HK-2 (cell line): Measurements from ENCODE around the gene MRPL52.
"Not testable (repeated sequence)": the region's sequence is repeated elsewhere in the genome, so short reads cannot be mapped to it uniquely, and the experiment has no call there.

ENCODE experiments used
- DNase-seq: peaks from one replicate; pipeline ENCODE4 v3.0.0-alpha.2; 2018; ENCODE audit not compliant: unreplicated experiment

The MRPL52 gene

DNA sequence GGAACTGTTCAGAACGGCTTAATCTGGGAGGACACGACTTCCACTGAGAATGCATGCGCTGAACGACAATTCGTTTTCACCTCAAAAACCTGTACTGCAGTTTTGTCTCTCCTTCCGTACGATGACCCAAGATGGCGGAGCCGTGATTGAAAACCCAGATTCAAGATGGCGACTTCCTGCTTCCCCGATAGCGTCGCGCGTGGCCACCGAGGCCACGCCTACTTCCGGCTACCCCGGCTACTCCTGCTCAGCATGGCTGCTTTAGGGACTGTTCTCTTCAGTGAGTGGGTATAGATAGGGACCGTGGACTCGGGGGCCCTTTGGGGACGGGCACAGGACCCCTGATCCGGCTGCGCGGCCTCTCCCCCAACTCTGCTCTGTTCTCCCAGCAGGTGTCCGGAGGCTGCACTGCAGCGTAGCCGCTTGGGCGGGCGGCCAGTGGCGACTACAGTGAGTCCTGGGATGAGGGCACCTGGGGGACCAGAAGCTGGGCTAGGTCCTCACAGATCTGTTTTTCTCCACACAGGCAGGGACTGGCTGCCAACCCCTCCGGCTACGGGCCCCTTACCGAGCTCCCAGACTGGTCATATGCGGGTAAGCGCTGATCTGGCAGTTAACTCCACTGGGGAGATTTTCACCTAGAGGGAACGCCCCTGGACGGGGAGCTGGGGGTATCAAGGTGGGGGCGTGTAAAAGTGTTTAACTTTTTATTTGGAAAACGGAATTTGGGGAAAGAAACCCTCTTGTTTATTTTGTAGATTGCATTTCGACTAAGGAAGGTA is at the start of gene MRPL52:
Gene MRPL52, plus strand, starts transcription at position 227 of the 782 bp plus-strand sequence. Its CDS starts 26 bp downstream, at position 253.
- DNase-seq: peak; percentile 84

DNA sequence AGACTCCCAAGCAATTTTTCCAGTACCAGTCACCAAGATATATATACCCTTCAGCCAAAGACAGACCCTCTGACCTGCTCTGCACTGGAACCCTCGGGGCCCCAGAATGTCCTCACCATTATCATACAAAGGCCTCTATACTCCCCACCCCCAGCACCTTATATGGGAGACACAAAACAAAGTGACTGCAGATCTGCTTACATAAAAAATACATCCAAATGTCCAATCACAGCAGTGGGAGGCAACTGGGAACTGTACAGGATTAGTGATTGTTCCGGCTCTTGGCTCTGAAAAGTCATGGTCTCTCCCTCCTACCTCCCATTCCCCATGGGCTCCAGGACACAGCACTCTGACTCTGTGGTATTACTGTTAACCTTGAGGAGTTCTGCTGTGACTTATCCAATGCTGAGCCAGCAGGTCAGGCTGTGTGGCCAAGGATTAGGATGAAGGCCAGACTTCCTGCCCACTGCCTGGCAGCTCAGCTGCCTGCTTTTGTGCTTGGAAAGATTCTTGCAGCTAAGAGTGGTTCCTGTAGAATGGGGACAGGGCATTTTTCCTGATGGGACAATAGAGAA is 49.5 kb upstream of the MRPL52 start:
- DNase-seq: no peak

GRCh38 chr14:22780941-22781300 is 48.8 kb upstream of the MRPL52 start:
- no peak for DNase-seq

- DNase-seq: no peak
Observed at GRCh38 chr14:22781301-22781991, 48.2 kb upstream of the MRPL52 start.

- no peak for DNase-seq
Observed at GRCh38 chr14:22786685-22787084, 43.0 kb upstream of the MRPL52 start.

DNA sequence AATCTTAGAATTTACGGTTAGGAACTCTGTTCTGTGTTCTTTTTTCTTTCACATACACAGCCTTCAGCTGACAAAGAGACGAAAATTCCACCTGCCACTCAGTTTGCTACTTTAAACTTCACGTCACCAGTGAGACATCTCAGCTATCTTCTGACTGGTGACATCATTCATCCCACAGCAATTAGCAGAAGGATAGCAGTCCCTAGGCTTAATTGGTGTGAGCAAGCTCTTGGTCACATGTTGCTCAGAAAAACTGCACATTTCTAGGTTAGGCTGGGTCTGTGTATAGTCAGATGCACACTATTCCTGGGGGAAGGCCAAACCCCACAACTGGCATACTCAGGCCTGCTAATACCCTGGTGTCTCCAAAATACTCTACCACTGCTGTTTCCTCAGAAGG is 38.4 kb upstream of the MRPL52 start:
- DNase-seq: no peak

GRCh38 chr14:22792158-22792557 is 37.5 kb upstream of the MRPL52 start:
- no peak for DNase-seq

DNA sequence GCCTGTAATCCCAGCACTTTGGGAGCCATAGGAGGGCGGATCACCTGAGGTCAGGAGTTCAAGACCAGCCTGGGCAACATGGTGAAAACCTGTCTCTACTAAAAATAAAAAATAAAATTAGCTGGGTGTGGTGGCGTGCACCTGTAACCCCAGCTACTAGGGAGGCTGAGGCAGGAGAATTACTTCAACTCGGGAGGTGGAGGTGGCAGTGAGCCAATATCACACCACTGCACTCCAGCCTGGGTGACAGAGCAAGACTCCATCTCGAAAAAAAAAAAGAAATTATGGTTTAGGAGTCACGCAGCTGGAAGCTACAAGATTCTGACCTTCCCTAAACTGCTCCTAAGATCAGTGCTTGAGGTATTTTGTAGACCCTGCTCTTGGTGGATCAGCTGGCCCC is 36.1 kb upstream of the MRPL52 start:
- DNase-seq: not testable (repeated sequence)

GRCh38 chr14:22793976-22794375 is 35.7 kb upstream of the MRPL52 start:
- DNase-seq: no peak

- no peak for DNase-seq
Observed at GRCh38 chr14:22794551-22794951, 35.1 kb upstream of the MRPL52 start.

DNA sequence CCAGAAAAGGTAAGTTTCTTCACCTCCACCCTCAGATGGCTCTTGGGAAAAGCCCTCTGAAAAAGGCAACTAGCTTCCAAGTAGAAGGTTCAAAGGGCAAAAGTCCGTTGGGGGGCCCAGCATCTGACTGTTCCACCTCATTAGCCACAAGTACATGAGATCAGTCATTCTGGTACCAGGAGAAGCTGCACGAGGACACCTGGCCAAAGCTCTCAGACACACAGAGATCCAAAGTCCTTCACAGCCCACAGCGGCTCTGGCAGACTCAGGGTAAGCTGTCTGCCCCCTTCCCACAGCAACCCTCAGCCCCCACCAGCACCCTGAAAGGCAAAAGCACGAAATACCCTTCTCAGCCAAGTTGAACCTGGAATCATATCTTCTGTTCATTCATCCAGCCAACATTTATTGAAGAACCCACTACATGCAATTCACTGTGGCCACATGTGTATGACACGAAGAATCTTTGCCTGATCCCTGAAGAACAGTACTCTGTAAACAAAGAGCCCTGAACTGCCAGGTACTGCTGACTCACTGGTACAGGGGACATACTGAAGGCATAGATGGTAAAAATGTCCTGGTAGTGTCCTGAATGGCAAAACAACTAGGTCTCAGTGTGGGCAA is 33.5 kb upstream of the MRPL52 start:
- DNase-seq: no peak

GRCh38 chr14:22797017-22797917 is 32.4 kb upstream of the MRPL52 start:
- DNase-seq: no peak

GRCh38 chr14:22798528-22798927 is 31.2 kb upstream of the MRPL52 start:
- DNase-seq: no peak

DNA sequence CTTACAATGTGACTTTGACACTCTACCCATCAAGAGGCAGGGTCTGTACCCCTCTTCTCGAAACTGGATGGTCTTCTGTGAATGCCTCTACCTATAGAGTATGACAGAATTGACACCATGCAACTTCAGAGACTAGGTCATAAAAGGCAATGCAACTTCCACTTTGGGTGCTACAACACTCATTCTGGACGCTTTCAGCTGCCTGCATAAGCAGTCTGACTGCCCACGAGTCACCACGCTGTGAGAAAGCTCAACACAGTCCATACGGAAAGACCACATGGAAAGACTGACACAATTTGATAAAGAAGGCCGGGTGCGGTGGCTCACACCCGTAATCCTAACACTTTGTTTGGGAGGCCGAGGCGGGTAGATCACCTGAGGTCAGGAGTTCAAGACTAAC is 29.3 kb upstream of the MRPL52 start:
- DNase-seq: no peak

DNA sequence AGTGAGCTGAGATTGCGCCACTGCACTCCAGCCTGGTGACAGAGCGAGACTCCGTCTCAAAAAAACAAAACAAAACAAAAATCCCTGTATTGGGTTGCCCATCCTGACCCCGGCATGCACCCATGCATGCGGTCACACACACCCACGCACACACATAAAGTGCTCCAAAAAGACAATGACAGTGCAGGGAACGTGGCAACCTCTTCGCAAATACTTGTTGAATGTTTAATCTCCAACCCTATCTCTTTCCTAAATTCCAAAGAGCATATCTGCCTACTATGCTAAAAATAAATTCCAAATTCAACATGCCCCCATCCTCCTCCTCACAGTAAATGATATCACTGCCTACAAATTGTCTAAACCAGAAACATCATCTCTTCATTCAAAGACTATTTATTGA is 28.0 kb upstream of the MRPL52 start:
- DNase-seq: no peak

DNA sequence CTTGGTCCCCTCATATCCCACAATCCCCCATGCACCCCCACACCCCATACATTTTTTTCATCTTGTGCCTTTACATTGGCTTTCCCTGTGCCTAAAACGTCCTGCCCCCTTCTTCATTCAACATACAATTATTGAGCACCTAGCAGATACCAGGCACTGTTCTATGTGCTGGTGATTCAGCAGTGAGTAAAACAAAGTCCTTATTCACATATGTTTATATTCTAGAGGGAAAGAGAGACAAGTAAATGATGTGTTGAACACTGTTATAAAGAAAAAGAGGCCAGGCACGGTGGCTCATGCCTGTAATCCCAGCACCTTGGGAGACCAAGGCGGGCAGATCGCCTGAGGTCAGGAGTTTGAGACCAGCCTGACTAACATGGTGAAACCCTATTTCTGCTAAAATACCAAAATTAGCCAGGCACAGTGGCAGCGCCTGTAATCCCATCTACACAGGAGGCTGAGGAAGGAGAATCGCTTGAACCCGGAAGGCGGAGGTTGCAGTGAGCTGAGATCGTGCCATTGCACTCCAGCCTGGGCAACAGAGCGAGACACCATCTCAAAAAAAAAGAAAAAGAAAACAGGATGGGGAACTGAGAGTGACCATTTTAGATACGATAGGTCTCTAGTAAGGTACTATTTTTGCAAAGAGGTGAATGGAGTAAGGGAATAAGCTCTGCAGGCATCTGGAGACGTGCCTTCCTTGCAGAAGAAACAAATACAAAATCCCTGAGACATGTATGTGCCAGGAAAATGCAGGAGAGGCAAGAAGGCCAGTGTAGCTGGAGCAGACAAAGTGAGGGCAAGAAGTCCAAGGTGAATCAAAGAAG is 26.6 kb upstream of the MRPL52 start:
- no peak for DNase-seq

DNA sequence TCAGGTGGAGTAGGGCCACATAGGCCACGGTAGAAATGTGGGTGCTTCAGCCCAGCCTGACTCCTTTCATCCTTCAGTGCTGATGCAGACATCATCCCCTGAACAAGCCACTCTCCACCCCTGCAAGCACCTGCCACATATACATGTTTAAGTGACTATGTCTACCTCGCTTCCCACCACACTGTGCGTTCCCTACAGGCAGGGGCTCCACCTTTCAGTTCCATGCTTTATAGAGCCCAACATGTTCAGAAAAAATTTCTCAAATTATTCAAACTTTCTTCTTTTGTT is 26.1 kb upstream of the MRPL52 start:
- no peak for DNase-seq

GRCh38 chr14:22805235-22805634 is 24.5 kb upstream of the MRPL52 start:
- not testable (repeated sequence) for DNase-seq

DNA sequence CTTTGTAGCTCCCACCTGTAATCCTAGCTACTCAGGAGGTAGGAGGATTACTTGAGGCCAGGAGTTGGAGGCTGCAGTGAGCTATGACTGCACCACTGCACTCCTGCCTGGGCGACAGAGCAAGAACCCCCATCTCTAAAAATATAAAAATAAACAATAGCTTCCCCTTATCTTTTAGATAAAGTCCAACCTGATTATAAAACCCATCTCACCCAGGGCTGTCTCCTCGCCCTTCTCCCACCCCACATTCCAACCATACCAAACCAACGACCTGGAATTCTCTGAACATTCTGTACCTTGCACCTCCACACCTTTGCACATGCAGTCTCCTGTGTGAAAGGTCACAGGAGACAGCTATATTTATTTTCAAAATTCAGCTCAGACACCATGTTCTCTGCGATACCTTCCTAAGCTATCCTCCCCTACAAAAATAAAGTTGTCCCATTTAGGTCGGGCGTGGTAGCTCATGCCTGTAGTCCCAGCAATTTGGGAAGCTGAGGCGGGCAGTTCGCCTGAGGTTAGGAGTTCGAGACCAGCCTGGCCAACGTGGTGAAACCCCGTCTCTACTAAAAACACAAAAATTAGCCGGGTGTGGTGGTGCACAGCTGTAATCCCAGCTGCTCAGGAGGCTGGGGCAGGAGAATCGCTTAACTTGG is 22.1 kb upstream of the MRPL52 start:
- DNase-seq: no peak
